Activated CD4-positive, alpha-beta T cell treated with anti-CD3 and anti-CD28 coated beads, Interleukin-2, amount 50 U/mL, for 24 hours (primary cell): ENCODE data around the gene RPL36A.

Experiments used
- DNase-seq, 2 donors: peaks; one replicate each; pipeline ENCODE4 v3.0.0-alpha.2; 2020; ENCODE audit warnings: low read depth in 1 of 2, low spot score in 1 of 2

Gene RPL36A

GRCh38 chrX:101430457-101431078 lies 39.8 kb downstream of the RPL36A start:
- DNase-seq: no peak

- DNase-seq: no peak
Measured at GRCh38 chrX:101442085-101442484, 51.3 kb downstream of the RPL36A start.
